Fibroblast of lung (primary cell): ENCODE results near the gene GDF9.

ENCODE experiments used
- EZH2 ChIP-seq: IDR thresholded peaks from 2 replicates; pipeline ENCODE4 v1.5.1; 2012; ENCODE audit warnings: low read length, control low read depth, mild to moderate bottlenecking; ENCODE audit errors: missing control alignments
- TF ChIP-seq, protein P1 (sequence below), 2 donors: IDR thresholded peaks in 1 of 2; conservative IDR thresholded peaks in 1 of 2; 1 replicate in 1 of 2; 2 replicates in 1 of 2; pipeline ENCODE4 v1.5.1; 2011 to 2012; ENCODE audit warnings: low read length in 2 of 2, control low read depth in 1 of 2, inconsistent platforms in 1 of 2, low read depth in 1 of 2, mild to moderate bottlenecking in 1 of 2

DNA sequence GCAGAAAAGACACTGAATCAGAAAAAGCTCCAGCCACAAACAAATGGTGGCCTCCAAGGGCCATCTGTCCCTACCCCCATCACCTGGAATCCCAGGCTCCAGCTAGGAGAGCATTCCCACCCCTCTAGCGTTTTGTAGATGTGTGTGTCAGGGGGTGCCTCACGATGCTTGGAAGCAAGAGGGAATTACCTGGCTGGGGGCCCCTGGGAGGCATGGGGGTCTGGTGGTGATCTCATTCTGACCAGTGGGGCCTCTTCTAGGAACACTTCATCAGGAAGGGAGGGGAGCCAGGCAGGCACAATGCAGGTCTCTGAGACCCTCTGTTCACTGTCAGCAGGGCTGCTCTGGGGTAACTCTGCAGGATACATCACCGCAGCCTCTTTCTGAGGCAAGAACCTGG lies 41.8 kb downstream of the GDF9 start:
- TF ChIP-seq, protein P1, sequence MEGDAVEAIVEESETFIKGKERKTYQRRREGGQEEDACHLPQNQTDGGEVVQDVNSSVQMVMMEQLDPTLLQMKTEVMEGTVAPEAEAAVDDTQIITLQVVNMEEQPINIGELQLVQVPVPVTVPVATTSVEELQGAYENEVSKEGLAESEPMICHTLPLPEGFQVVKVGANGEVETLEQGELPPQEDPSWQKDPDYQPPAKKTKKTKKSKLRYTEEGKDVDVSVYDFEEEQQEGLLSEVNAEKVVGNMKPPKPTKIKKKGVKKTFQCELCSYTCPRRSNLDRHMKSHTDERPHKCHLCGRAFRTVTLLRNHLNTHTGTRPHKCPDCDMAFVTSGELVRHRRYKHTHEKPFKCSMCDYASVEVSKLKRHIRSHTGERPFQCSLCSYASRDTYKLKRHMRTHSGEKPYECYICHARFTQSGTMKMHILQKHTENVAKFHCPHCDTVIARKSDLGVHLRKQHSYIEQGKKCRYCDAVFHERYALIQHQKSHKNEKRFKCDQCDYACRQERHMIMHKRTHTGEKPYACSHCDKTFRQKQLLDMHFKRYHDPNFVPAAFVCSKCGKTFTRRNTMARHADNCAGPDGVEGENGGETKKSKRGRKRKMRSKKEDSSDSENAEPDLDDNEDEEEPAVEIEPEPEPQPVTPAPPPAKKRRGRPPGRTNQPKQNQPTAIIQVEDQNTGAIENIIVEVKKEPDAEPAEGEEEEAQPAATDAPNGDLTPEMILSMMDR (conservative IDR thresholded peaks at IDR 0.05 in 1 of 2, IDR thresholded peaks at IDR 0.05 in 1 of 2; ENCODE audit: low read depth in 1 of 2, low read length in 2 of 2): no peak
- no peak for TF ChIP-seq EZH2
